OCI-LY1 (cell line): ENCODE data around the gene KANK4.

Experiments used
- H2AFZ ChIP-seq: fragments of 200-600 bp; sonication (generic), shearing (Covaris generic); 2 replicates; pipeline ENCODE4 v1.6.0; 2014; ENCODE audit warnings: antibody characterized with exemption, mild to moderate bottlenecking, low read length
- H3F3A ChIP-seq: fragments of 200-600 bp; sonication (generic), shearing (Covaris generic); 2 replicates; pipeline ENCODE4 v1.6.0; 2014; ENCODE audit warnings: mild to moderate bottlenecking, antibody characterized with exemption, low read length, moderate library complexity; ENCODE audit not compliant: insufficient read depth
- H3K27ac ChIP-seq: fragments of 200-600 bp; sonication (generic); 2 replicates; pipeline ENCODE4 v1.5.1; 2014; ENCODE audit warnings: low read length, mixed run types, mild to moderate bottlenecking, low read depth; ENCODE audit not compliant: poor library complexity, severe bottlenecking
- H3K27me3 ChIP-seq: fragments of 200-600 bp; sonication (generic); 2 replicates; pipeline ENCODE4 v1.6.0; 2014; ENCODE audit warnings: antibody characterized with exemption, mild to moderate bottlenecking, low read length, moderate library complexity; ENCODE audit not compliant: insufficient read depth
- H3K36me3 ChIP-seq: fragments of 200-600 bp; sonication (generic); 2 replicates; pipeline ENCODE4 v1.6.1; 2014; ENCODE audit warnings: mild to moderate bottlenecking, antibody characterized with exemption, low read length, moderate library complexity, mixed read lengths; ENCODE audit not compliant: insufficient read depth
- H3K4me1 ChIP-seq: fragments of 200-600 bp; sonication (generic); 2 replicates; pipeline ENCODE4 v1.5.1; 2014; ENCODE audit warnings: mild to moderate bottlenecking, low read length, moderate library complexity; ENCODE audit not compliant: insufficient read depth, severe bottlenecking
- H3K4me2 ChIP-seq: fragments of 200-600 bp; sonication (generic), shearing (Covaris generic); 2 replicates; pipeline ENCODE4 v1.6.1; 2014; ENCODE audit warnings: low read length
- H3K4me3 ChIP-seq: fragments of 200-600 bp; sonication (generic); 2 replicates; pipeline ENCODE4 v1.5.1; 2014; ENCODE audit warnings: low read length, low read depth, mild to moderate bottlenecking, mixed read lengths; ENCODE audit not compliant: poor library complexity, severe bottlenecking
- H3K79me2 ChIP-seq: fragments of 200-600 bp; shearing (Covaris generic); 2 replicates; pipeline ENCODE4 v1.6.1; 2016; ENCODE audit warnings: mixed run types, low read length, mixed read lengths; ENCODE audit not compliant: insufficient read depth
- H3K9ac ChIP-seq: fragments of 200-600 bp; sonication (generic), shearing (Covaris generic); 2 replicates; pipeline ENCODE4 v1.6.1; 2014; ENCODE audit warnings: mild to moderate bottlenecking, low read length, mixed read lengths
- H3K9me2 ChIP-seq: fragments of 200-600 bp; sonication (generic), shearing (Covaris generic); 2 replicates; pipeline ENCODE4 v1.6.1; 2014; ENCODE audit warnings: low read depth, mild to moderate bottlenecking, low read length, mixed read lengths
- H3K9me3 ChIP-seq: fragments of 200-600 bp; shearing (Covaris generic); 2 replicates; pipeline ENCODE4 v1.6.1; 2014; ENCODE audit warnings: low read length, mixed read lengths
- H4K20me1 ChIP-seq: fragments of 200-600 bp; sonication (generic), shearing (Covaris generic); 2 replicates; pipeline ENCODE4 v1.6.0; 2016; ENCODE audit warnings: mild to moderate bottlenecking, low read length; ENCODE audit not compliant: insufficient read depth
- CTCF ChIP-seq: fragments of 200-600 bp; sonication (generic), shearing (Covaris generic); IDR thresholded peaks from 2 replicates; pipeline ENCODE4 v1.5.1; 2017; ENCODE audit warnings: mild to moderate bottlenecking, antibody characterized with exemption, low read length, moderate library complexity, mixed read lengths
- EZH2 ChIP-seq: fragments of 200-600 bp; sonication (generic), shearing (Covaris generic); IDR thresholded peaks from 2 replicates; pipeline ENCODE4 v1.8.0; 2017; ENCODE audit warnings: borderline replicate concordance, mixed run types, mild to moderate bottlenecking, antibody characterized with exemption, low read length, moderate library complexity, mixed read lengths

The KANK4 gene

GRCh38 chr1:62280150-62280549, 39.1 kb downstream of the KANK4 start:
- peaks cover 5% of the 10 kb centered on the region; the same call in 1 of the 2 replicates for H3K27me3 ChIP-seq
- H3K79me2 ChIP-seq = no peaks in the 10 kb centered on the region
- no peak overlapping the region for H3K27ac ChIP-seq
- no peak for TF ChIP-seq CTCF
- no peak for TF ChIP-seq EZH2
- no peak overlapping the region for H3K9ac ChIP-seq
- H4K20me1 ChIP-seq = no peaks in the 10 kb centered on the region
- H3K36me3 ChIP-seq = no peaks in the 10 kb centered on the region
- H3K9me3 ChIP-seq = no peaks in the 10 kb centered on the region
- H2AFZ ChIP-seq = no peak overlapping the region
- no peaks in the 10 kb centered on the region for H3K4me1 ChIP-seq
- H3K4me3 ChIP-seq = no peak overlapping the region
- no peak overlapping the region for H3K4me2 ChIP-seq
- no peaks in the 10 kb centered on the region for H3F3A ChIP-seq
- H3K9me2 ChIP-seq = no peaks in the 10 kb centered on the region

DNA sequence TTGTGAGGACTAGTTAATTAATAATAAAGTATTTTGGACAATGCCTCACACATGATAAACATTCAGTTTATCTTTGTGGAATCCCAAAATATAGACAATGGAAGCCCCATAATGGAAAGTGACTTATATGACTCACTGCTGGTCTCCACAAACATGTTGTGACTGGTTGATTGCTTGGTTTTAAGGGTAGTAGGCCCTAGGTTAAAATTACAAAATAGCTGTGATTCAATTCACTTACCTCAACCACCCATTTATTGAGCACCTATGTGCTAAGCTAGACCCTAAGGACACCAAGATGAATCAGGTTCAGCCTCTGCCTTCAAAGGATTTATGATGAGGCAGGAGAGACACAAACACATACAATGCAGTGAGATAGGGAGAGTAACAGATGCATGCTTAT, 42.4 kb downstream of the KANK4 start:
- H3K79me2 ChIP-seq = no peaks in the 10 kb centered on the region
- H4K20me1 ChIP-seq = no peaks in the 10 kb centered on the region
- H3K4me3 ChIP-seq = no peak overlapping the region
- no peaks in the 10 kb centered on the region for H3F3A ChIP-seq
- H3K27ac ChIP-seq = no peak overlapping the region
- H3K4me2 ChIP-seq = no peak overlapping the region
- peaks cover 9% of the 10 kb centered on the region for H3K4me1 ChIP-seq
- no peak overlapping the region for H3K9ac ChIP-seq
- no peak for TF ChIP-seq CTCF
- no peak for TF ChIP-seq EZH2
- H2AFZ ChIP-seq = no peak overlapping the region
- H3K27me3 ChIP-seq = peaks cover 5% of the 10 kb centered on the region; the same call in 1 of the 2 replicates
- no peaks in the 10 kb centered on the region for H3K9me3 ChIP-seq
- no peaks in the 10 kb centered on the region for H3K9me2 ChIP-seq
- H3K36me3 ChIP-seq = no peaks in the 10 kb centered on the region

- no peak overlapping the region for H3K4me2 ChIP-seq
- no peak overlapping the region for H2AFZ ChIP-seq
- no peak for TF ChIP-seq EZH2
- no peak for TF ChIP-seq CTCF
- no peaks in the 10 kb centered on the region for H3K9me3 ChIP-seq
- peaks cover 15% of the 10 kb centered on the region for H3K4me1 ChIP-seq
- no peaks in the 10 kb centered on the region for H3F3A ChIP-seq
- H4K20me1 ChIP-seq = no peaks in the 10 kb centered on the region
- H3K4me3 ChIP-seq = no peak overlapping the region
- H3K79me2 ChIP-seq = no peaks in the 10 kb centered on the region
- H3K27ac ChIP-seq = no peak overlapping the region
- no peaks in the 10 kb centered on the region for H3K9me2 ChIP-seq
- H3K9ac ChIP-seq = no peak overlapping the region
- no peaks in the 10 kb centered on the region for H3K36me3 ChIP-seq
- H3K27me3 ChIP-seq = no peaks in the 10 kb centered on the region; the same call in 1 of the 2 replicates
Measured at GRCh38 chr1:62274496-62275485, 44.4 kb downstream of the KANK4 start.
